Activated T-cell treated with anti-CD3 and anti-CD28 coated beads, Interleukin-2, amount 50 U/mL, for 1 hour (primary cell): Measurements from ENCODE around the gene BHMT2.

Experiments used
- DNase-seq: peaks from one replicate; pipeline ENCODE4 v3.0.0-alpha.2; 2020

BHMT2 gene

DNA sequence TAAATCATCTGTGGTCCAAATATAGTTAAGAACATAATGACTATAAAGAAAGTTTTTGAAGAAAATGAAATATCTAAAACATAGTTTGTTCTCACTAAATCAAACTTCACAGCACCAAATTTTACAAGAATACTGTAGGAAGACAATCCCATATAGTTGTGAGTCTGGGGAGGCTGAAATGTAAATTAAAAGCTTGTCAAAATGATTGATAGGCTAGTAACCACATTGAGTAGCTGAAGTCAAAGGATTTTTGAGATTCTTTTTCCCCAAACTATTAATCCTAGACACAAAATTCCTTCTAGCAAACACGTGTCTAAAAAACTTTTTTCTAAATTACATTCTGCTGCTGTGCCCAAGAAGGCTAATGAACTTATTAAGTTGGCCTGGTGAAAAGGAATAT lies 55.0 kb downstream of the BHMT2 start:
- no peak for DNase-seq

DNA sequence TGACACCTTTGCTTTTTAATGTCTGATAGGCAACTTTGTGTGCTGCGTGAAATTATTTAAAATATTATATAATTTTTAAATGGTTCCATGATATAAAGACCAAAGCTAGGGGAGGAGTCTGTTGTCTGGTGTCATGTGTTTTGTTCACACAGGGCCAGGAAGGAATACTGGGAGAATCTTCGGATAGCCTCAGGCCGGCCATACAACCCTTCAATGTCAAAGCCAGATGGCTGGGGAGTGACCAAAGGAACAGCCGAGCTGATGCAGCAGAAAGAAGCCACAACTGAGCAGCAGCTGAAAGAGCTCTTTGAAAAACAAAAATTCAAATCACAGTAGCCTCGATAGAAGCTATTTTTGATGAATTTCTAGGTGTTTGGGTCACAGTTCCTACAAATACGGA lies 61.2 kb downstream of the BHMT2 start:
- no peak for DNase-seq

DNA sequence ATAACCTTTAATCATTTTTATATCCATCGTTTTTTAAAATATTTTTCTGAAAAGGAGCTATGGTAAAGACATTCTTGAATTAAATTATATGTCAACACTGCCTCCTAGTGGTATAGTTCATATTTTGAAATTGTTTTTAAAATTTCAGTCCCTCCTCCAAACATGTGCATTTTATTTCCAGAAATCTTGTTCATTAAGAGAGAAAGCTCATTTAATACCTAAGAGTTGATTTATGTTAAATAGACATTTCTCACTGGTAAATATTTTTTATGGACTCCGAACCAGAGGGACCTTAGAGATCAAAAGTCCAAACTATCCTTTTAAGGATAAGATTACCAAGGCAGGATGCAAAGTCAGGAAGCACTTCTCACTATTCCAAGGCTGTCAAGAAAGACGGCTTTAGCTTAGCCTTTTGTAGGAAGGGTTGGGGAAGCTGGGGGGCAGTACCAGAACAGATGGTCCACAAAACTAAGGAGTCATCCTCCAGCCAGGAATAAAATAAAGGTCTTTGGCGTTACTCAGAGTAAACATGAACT lies 63.6 kb downstream of the BHMT2 start:
- DNase-seq: no peak

DNA sequence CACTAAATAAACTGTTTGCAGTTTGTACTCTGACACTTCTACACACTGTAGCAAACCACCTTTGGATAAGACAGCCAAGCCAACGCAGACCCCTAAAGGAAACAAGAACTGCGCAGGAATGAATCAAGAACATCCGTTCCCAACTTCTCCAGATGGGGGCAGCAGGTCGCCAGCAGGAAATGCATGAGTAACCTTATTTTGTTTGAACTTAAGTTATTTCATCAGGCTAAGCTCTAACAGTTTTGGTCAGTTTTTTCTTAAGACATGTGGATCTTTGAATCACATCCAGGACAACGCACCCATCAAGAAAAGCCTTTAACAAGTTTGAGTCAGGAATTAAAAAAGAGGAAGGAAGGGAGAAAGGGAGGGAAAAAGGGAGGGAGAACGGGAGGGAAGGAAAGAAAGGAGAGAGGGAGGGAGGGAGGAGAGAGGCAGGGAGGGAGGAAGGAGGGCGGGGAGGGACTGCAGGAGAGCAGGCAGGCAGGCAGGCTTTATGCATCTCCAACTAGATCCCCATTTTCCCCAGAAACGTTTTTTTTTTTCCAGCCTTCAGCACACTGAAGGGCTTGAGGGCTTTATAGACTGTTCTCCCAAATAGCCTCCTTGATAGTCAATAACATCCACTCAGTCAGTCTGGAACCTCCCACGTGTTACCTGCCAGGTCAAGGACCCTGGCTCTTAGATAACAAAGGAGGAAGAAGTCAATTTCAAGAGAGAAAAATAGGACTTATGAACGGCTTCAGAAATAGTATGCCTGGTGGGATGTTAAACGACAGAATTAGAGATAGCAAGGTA lies 64.3 kb downstream of the BHMT2 start:
- DNase-seq: peak; percentile 64

DNA sequence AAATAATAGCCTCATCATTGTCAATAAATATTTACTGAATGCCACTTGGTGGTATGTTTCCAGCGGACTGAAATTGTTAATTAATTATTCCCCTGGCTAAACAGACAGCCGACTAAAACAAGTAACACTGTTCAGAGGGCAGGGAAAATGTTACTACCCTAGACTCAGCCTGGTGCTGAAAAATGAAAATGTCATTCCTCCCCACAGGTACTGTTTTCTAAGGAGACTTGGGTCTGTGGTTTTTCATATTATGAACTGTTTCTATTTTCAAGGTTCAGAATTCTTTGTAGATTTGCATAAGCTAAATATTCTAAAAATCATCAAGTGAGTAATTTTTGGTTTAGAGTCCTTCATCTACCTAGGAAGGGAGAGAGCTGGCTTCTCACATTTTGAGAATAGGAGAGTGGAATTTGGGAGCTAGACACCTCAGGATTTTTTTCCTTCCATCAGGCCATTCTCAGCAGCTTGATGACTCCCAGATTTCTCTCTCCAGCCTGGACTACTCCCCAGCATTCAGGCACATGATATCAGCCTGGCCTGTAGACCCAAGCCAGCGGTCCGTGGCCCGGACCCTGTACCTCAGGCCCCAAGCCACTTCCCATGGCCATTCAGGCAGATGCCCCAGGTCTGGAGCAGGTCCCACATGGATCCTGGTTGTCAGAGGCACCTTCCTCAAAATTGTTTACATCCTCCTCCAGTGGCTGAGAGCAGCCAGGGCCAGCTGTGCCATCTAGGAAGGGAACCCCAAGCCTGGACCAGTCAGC lies 66.4 kb downstream of the BHMT2 start:
- DNase-seq: no peak

DNA sequence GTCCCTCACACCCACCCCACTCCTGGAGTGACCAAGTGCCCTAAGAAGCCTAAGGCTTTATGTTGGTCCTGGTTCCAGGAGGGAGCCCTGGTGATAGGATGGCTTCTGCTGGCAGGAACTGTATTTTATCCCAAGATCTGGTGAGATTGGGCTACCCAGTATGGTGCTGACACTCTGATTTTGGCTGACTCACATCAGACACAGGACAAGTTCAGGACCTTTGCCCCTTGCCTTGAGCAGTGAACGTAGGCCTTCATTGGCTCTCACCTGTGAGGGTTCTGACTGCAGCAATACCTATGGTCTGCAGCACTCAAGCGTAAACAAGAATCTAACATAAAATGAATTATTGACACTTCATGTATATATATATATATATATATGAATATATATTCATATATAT lies 67.1 kb downstream of the BHMT2 start:
- no peak for DNase-seq
